ENCODE measurements around the gene COX7A2. TPM values are rescaled to one million over a fixed set of nuclear protein-coding genes. Genes with fewer than 3 reads are reported as not detected.

COX7A2 gene
- total and polyA plus RNA-seq, 10 of the 15 experiments (the other 5 are each of a cell fraction or from before 2014, with no cell fraction given) = 199 to 1,834 (median 576) TPM

GRCh38 chr6:75272145-75272840 is 28.7 kb upstream of the COX7A2 start (continued):
- peak; percentile 87; the same call in 1 of the 2 replicates for TF ChIP-seq ZBTB33 (IDR thresholded peaks at IDR 0.05)

DNA sequence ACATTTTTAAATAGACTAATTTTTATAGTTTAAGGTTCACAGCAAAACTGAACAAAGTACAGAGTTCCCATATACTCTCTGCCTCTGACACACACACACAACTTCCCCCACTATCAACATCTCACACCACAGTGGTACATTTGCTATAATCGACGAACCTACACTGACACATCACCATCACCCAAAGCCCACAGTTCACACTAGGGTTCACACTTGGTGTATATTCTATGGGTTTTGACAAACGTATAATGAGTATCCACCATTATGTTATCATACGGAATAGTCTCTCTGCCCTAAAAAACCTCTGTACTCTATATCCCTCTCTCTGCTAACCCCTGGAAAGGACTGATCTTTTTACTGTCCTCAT is 25.4 kb upstream of the COX7A2 start:
- Histone ChIP-seq H2AFZ (ENCODE audit: control insufficient read depth, low read depth, low read length) (no peak overlapping the region), H3K4me2 (ENCODE audit: control insufficient read depth, insufficient read depth) (0 out of 2 replicates have a peak overlapping the region, but pooled peaks have one; percentile 10), H3K9ac (ENCODE audit: control insufficient read depth, insufficient read depth, low read length) (no peak overlapping the region), H3K9me3 (replicated peaks; ENCODE audit: control insufficient read depth, insufficient read depth, low read length) (peaks cover 18% of the 10 kb centered on the region), H3K4me3 (no peak overlapping the region), H4K20me1 (ENCODE audit: control insufficient read depth, insufficient read depth) (no peaks in the 10 kb centered on the region), H3K79me2 (ENCODE audit: control insufficient read depth, insufficient read depth, low read length) (peaks cover 77% of the 10 kb centered on the region), H3K36me3 (ENCODE audit: control insufficient read depth in 2 of 2, insufficient read depth in 2 of 2, low read length in 1 of 2) (peaks cover 7 to 25% of the 10 kb centered on the region in 2 experiments), H3K4me1 (ENCODE audit: control insufficient read depth, insufficient read depth, low read length) (no peaks in the 10 kb centered on the region), H3K27ac (ENCODE audit: control insufficient read depth, insufficient read depth) (no peak overlapping the region; the same call in 1 of the 2 replicates), H3K27me3 (replicated peaks in 1 of 2; ENCODE audit: control insufficient read depth in 2 of 2, insufficient read depth in 2 of 2, low read length in 1 of 2) (no peaks in the 10 kb centered on the region)
- ATAC-seq (peak; percentile 16), DNase-seq (ENCODE audit: low read depth, low spot score) (no peak), FAIRE-seq (no peak)
- ChIA-PET RAD21 (ENCODE audit: unreplicated experiment) (interaction anchor here (1.2 to 9.2 kb wide), 4 partner anchors 13 to 32 kb away, joined by 3 to 142 read pairs (median 34); partner anchors contain the start of gene TMEM30A), CTCF (interaction anchor here (1.3 to 6.7 kb wide), 8 partner anchors 13 to 258 kb away, joined by 4 to 163 read pairs (median 38); partner anchors contain the start of gene TMEM30A), POLR2A (interaction anchor here (1.2 to 2.0 kb wide), 4 partner anchors 11 to 28 kb away, joined by 3 to 11 read pairs (median 10); partner anchors contain the start of gene TMEM30A), SMC1A (ENCODE audit: uncharacterized antibody, unreplicated experiment) (interaction anchor here (1.0 to 8.5 kb wide), 8 partner anchors 13 to 277 kb away, joined by 3 to 196 read pairs (median 15); partner anchors contain the start of genes FILIP1 and TMEM30A)
- 98% methylated on average over 4 of the region's 4 CpGs for WGBS (ENCODE audit: insufficient coverage, insufficient replicate concordance, low lambda C conversion rate, missing lambda C conversion rate)
- intact Hi-C loops (cut with micrococcal nuclease; ENCODE audit: unreplicated experiment) (no loop called here), in situ Hi-C loops (cut with MboI) (no loop called here)
- no TSS peak for BruUV-seq (replicated peaks)
- TF ChIP-seq, protein P1, sequence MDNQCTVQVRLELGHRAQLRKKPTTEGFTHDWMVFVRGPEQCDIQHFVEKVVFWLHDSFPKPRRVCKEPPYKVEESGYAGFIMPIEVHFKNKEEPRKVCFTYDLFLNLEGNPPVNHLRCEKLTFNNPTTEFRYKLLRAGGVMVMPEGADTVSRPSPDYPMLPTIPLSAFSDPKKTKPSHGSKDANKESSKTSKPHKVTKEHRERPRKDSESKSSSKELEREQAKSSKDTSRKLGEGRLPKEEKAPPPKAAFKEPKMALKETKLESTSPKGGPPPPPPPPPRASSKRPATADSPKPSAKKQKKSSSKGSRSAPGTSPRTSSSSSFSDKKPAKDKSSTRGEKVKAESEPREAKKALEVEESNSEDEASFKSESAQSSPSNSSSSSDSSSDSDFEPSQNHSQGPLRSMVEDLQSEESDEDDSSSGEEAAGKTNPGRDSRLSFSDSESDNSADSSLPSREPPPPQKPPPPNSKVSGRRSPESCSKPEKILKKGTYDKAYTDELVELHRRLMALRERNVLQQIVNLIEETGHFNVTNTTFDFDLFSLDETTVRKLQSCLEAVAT (IDR thresholded peaks at IDR 0.05) = peak; percentile 40; the same call in 1 of the 2 replicates
- no peak for TF ChIP-seq TBL1XR1 (IDR thresholded peaks at IDR 0.05; ENCODE audit: low read depth, low read length)

Data from GM12878 (cell line).